HG03103 (cell line): ENCODE data around the gene CDKN2AIP.
"Not testable (repeated sequence)": the region's sequence is repeated elsewhere in the genome, so short reads cannot be mapped to it uniquely, and the experiment has no call there.

Experiments
- ATAC-seq: cut with Tn5 transposase; IDR thresholded peaks from one replicate; pipeline ENCODE4 v1.9.1; 2021; ENCODE audit warnings: low read depth; ENCODE audit not compliant: unreplicated experiment

The CDKN2AIP gene

GRCh38 chr4:183447646-183448045, 3.2 kb downstream of the CDKN2AIP start:
- no peak for ATAC-seq

GRCh38 chr4:183448436-183448835, 4.0 kb downstream of the CDKN2AIP start:
- ATAC-seq, result no peak

- ATAC-seq, result no peak
These were observed 4.9 kb downstream of the CDKN2AIP start for GRCh38 chr4:183449193-183449882.

GRCh38 chr4:183450108-183450507, 5.7 kb downstream of the CDKN2AIP start:
- ATAC-seq, result no peak

GRCh38 chr4:183455431-183456195, 11.2 kb downstream of the CDKN2AIP start:
- no peak for ATAC-seq

- no peak for ATAC-seq
These were observed 13.6 kb downstream of the CDKN2AIP start for GRCh38 chr4:183458005-183458404.

- not testable (repeated sequence) for ATAC-seq
These were observed 19.6 kb downstream of the CDKN2AIP start for GRCh38 chr4:183463903-183464619.

GRCh38 chr4:183465879-183466278, 21.4 kb downstream of the CDKN2AIP start:
- not testable (repeated sequence) for ATAC-seq

- ATAC-seq, result no peak
These were observed 22.8 kb downstream of the CDKN2AIP start for GRCh38 chr4:183467246-183467645.

- no peak for ATAC-seq
These were observed 24.0 kb downstream of the CDKN2AIP start for GRCh38 chr4:183468210-183469095.

GRCh38 chr4:183469285-183469684, 24.8 kb downstream of the CDKN2AIP start:
- no peak for ATAC-seq

- ATAC-seq, result no peak
These were observed 25.5 kb downstream of the CDKN2AIP start for GRCh38 chr4:183469936-183470335.

- ATAC-seq, result no peak
These were observed 26.4 kb downstream of the CDKN2AIP start for GRCh38 chr4:183470821-183471220.

GRCh38 chr4:183471946-183472708, 27.7 kb downstream of the CDKN2AIP start:
- ATAC-seq, result no peak

GRCh38 chr4:183478123-183478522, 33.7 kb downstream of the CDKN2AIP start:
- no peak for ATAC-seq

- ATAC-seq, result no peak
These were observed 34.5 kb downstream of the CDKN2AIP start for GRCh38 chr4:183478926-183479325.

- ATAC-seq, result not testable (repeated sequence)
These were observed 38.2 kb downstream of the CDKN2AIP start for GRCh38 chr4:183482515-183483095.

GRCh38 chr4:183483997-183484396, 39.6 kb downstream of the CDKN2AIP start:
- no peak for ATAC-seq

- ATAC-seq, result no peak
These were observed 41.1 kb downstream of the CDKN2AIP start for GRCh38 chr4:183485411-183486160.
